K562 (cell line): Measurements from ENCODE around the gene RNU6-9. TPM values are rescaled to one million over a fixed set of nuclear protein-coding genes. Genes with fewer than 3 reads are reported as not detected.

Experiments
- BDP1 ChIP-seq: IDR thresholded peaks from 3 replicates; pipeline ENCODE4 v1.6.1; 2011; ENCODE audit not compliant: insufficient read length, insufficient read depth
- BRD9 ChIP-seq: fragments of 450-650 bp; IDR thresholded peaks from 2 replicates; pipeline ENCODE4 v1.6.1; 2018; ENCODE audit warnings: low read depth; ENCODE audit not compliant: partially characterized antibody
- DMBX1 ChIP-seq: fragments of 250-450 bp; sonication (Bioruptor Pico); IDR thresholded peaks from 2 replicates; pipeline ENCODE4 v1.8.0; 2022; ENCODE audit warnings: inconsistent platforms, mild to moderate bottlenecking, moderate library complexity, borderline replicate concordance
- E2F6 ChIP-seq, 2 experiments: IDR thresholded peaks; 2 replicates each; pipeline ENCODE4 v1.6.1; 2011; ENCODE audit warnings: borderline replicate concordance in 1 of 2, control low read depth in 1 of 2, low read depth in 1 of 2, low read length in 1 of 2, mild to moderate bottlenecking in 1 of 2, mixed read lengths in 1 of 2, moderate library complexity in 1 of 2; ENCODE audit not compliant: insufficient read depth in 1 of 2, insufficient read length in 1 of 2, poor library complexity in 1 of 2, severe bottlenecking in 1 of 2; ENCODE audit errors: extremely low read depth in 1 of 2
- HMG20A ChIP-seq: fragments of 450-650 bp; formaldehyde crosslinking; conservative IDR thresholded peaks from 2 replicates; pipeline ENCODE4 v1.4.0; 2020; ENCODE audit warnings: mild to moderate bottlenecking, mixed read lengths
- ID3 ChIP-seq, 2 experiments: fragments of 250-450 bp in 1 of 2; fragments of 450-650 bp in 1 of 2; sonication (Bioruptor Pico) in 1 of 2; IDR thresholded peaks; 2 replicates each; pipeline versions ENCODE4 v1.6.1 to v1.8.0; 2016 to 2021; ENCODE audit warnings: mild to moderate bottlenecking in 2 of 2, moderate library complexity in 2 of 2, missing compliant biosample characterization in 1 of 2, missing genetic modification characterization in 1 of 2
- KDM4B ChIP-seq, 2 experiments: fragments of 450-650 bp in 1 of 2; sonication (generic) in 1 of 2; IDR thresholded peaks; 2 replicates each; pipeline ENCODE4 v1.6.1; 2016 to 2017; ENCODE audit warnings: borderline replicate concordance in 2 of 2, antibody characterized with exemption in 1 of 2, low read depth in 1 of 2, mild to moderate bottlenecking in 1 of 2
- LEF1 ChIP-seq: fragments of 450-650 bp; IDR thresholded peaks from 2 replicates; pipeline ENCODE4 v1.6.1; 2016; ENCODE audit warnings: mild to moderate bottlenecking
- MAZ ChIP-seq, 2 experiments: fragments of 450-650 bp in 1 of 2; sonication (generic) in 1 of 2; formaldehyde crosslinking; IDR thresholded peaks in 1 of 2; conservative IDR thresholded peaks in 1 of 2; 2 replicates each; pipeline versions ENCODE4 v1.4.0 to v1.5.0; 2020; ENCODE audit warnings: mild to moderate bottlenecking in 1 of 2, missing genetic modification reagents in 1 of 2
- MBD2 ChIP-seq: sonication (generic); IDR thresholded peaks from 2 replicates; pipeline ENCODE4 v1.6.1; 2016; ENCODE audit warnings: low read depth, borderline replicate concordance
- MLLT1 ChIP-seq, 2 experiments: fragments of 450-650 bp; IDR thresholded peaks; 2 replicates each; pipeline ENCODE4 v1.6.1; 2016
- NFRKB ChIP-seq: fragments of 450-650 bp; IDR thresholded peaks from 2 replicates; pipeline ENCODE4 v1.6.1; 2016; ENCODE audit warnings: low read depth
- POLR2A ChIP-seq: fragments of 450-650 bp; conservative IDR thresholded peaks from 2 replicates; pipeline ENCODE4 v1.6.1; 2016
- SMARCA4 ChIP-seq: fragments of 450-650 bp; IDR thresholded peaks from 2 replicates; pipeline ENCODE4 v1.6.1; 2016
- SOX6 ChIP-seq: fragments of 450-650 bp; IDR thresholded peaks from 2 replicates; pipeline ENCODE4 v1.6.1; 2014; ENCODE audit warnings: mild to moderate bottlenecking
- ZEB2 ChIP-seq: fragments of 450-650 bp; IDR thresholded peaks from 2 replicates; pipeline ENCODE4 v1.6.1; 2016
- ZNF133 ChIP-seq: fragments of 250-450 bp; sonication (Bioruptor Pico); IDR thresholded peaks from 2 replicates; pipeline ENCODE4 v1.4.0; 2020; ENCODE audit warnings: mild to moderate bottlenecking
- ZNF354B ChIP-seq: fragments of 250-450 bp; sonication (Bioruptor Pico); IDR thresholded peaks from 2 replicates; pipeline ENCODE4 v1.4.0; 2020
- ZNF75A ChIP-seq: fragments of 450-650 bp; formaldehyde crosslinking; IDR thresholded peaks from 2 replicates; pipeline ENCODE4 v1.4.0; 2020; ENCODE audit warnings: mild to moderate bottlenecking
- ZNF780A ChIP-seq: fragments of 250-450 bp; sonication (Bioruptor Pico); IDR thresholded peaks from 2 replicates; pipeline ENCODE4 v1.5.0; 2021; ENCODE audit warnings: mild to moderate bottlenecking
- polyA plus RNA-seq, 8 experiments: library from polyadenylated mRNA; depleted of rRNA in 4 of 8; stranded (reverse) in 5 of 8; unstranded in 3 of 8; fragments of >200 nt; fragmentation: Nextera tagmentation in 2 of 8; fragmentation: Illumina TruSeq in 1 of 8; extraction: Ambion mirVana in 2 of 8; extraction: Trizol in 1 of 8; gene quantifications; 2 replicates each; pipeline versions ENCODE4 v1.2.1 to v1.2.3, GENCODE V29; 2011 to 2014; ENCODE audit warnings: inconsistent platforms in 1 of 8, missing spikeins in 1 of 8
- total RNA-seq, 7 experiments: library from RNA; depleted of rRNA in 6 of 7; stranded (reverse); fragments of >200 nt in 6 of 7; fragmentation: Illumina TruSeq in 2 of 7; extraction: Trizol in 2 of 7; gene quantifications; 2 replicates each; pipeline versions ENCODE4 v1.2.1 to v1.2.3, GENCODE V29; 2011 to 2021; ENCODE audit warnings: low replicate concordance in 1 of 7
- TF ChIP-seq, protein P1 (sequence below), 3 experiments: IDR thresholded peaks in 2 of 3; conservative IDR thresholded peaks in 1 of 3; 2 replicates each; pipeline ENCODE4 v1.5.1; 2011 to 2012; ENCODE audit warnings: low read length in 3 of 3, mild to moderate bottlenecking in 3 of 3, control low read depth in 2 of 3, improper control_type of control experiment in 1 of 3, inconsistent platforms in 1 of 3, low read depth in 1 of 3, mixed read lengths in 1 of 3, moderate library complexity in 1 of 3; ENCODE audit not compliant: insufficient read depth in 2 of 3
- TF ChIP-seq, protein P2 (sequence below): fragments of 450-650 bp; IDR thresholded peaks from 2 replicates; pipeline ENCODE4 v1.6.1; 2016; ENCODE audit warnings: mild to moderate bottlenecking

The RNU6-9 gene
- total and polyA plus RNA-seq, 9 of the 15 experiments (the other 6 are each of a cell fraction or from before 2014, with no cell fraction given) = not detected

DNA sequence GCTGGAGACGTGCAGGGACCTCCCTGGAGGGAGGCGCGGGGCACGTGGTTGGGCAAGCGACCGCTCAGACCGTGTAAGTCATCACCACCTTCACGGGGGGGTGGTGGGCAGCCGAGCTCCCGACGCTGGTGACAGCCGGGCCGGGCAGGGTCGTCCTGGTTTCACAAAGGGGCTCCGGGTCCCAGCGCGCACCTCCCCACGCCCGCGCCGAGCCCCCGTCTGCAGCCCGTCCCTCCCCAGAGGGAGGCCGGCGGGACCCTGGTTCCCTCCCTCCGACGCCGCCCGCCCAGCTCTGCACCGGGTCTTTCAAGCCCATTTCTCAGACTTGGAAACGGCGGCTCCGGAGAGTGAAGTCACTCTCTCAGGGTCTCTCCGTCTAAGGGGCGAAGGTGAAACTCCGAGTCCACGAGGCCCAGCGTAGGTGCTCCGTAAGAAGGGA lies 31.8 kb downstream of the RNU6-9 start (continued):
- TF ChIP-seq, protein P1, sequence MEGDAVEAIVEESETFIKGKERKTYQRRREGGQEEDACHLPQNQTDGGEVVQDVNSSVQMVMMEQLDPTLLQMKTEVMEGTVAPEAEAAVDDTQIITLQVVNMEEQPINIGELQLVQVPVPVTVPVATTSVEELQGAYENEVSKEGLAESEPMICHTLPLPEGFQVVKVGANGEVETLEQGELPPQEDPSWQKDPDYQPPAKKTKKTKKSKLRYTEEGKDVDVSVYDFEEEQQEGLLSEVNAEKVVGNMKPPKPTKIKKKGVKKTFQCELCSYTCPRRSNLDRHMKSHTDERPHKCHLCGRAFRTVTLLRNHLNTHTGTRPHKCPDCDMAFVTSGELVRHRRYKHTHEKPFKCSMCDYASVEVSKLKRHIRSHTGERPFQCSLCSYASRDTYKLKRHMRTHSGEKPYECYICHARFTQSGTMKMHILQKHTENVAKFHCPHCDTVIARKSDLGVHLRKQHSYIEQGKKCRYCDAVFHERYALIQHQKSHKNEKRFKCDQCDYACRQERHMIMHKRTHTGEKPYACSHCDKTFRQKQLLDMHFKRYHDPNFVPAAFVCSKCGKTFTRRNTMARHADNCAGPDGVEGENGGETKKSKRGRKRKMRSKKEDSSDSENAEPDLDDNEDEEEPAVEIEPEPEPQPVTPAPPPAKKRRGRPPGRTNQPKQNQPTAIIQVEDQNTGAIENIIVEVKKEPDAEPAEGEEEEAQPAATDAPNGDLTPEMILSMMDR (IDR thresholded peaks at IDR 0.05 in 2 of 3, conservative IDR thresholded peaks at IDR 0.05 in 1 of 3; ENCODE audit: insufficient read depth in 2 of 3, low read depth in 1 of 3, low read length in 3 of 3) = no peak
- no peak for TF ChIP-seq MLLT1 (IDR thresholded peaks at IDR 0.05)
- no peak for TF ChIP-seq ZEB2
- no peak for TF ChIP-seq ZNF354B (CRISPR knock-in tag)
- peak in 1 of 2 experiments; percentile 6 for TF ChIP-seq E2F6 (IDR thresholded peaks at IDR 0.05; ENCODE audit: borderline replicate concordance in 1 of 2, extremely low read depth in 1 of 2, insufficient read depth in 1 of 2, insufficient read length in 1 of 2, low read depth in 1 of 2, low read length in 1 of 2, poor library complexity in 1 of 2, severe bottlenecking in 1 of 2)
- TF ChIP-seq ZNF75A (CRISPR knock-in tag) = no peak
- TF ChIP-seq BDP1 = no peak
- no peak for TF ChIP-seq ZNF133
- no peak for TF ChIP-seq HMG20A (CRISPR knock-in tag)
- TF ChIP-seq NFRKB = no peak; the same call in 1 of the 2 replicates
- 0 out of 2 replicates have a peak, but pooled peaks have one; percentile 49 for TF ChIP-seq POLR2A
- no peak for TF ChIP-seq SOX6
- TF ChIP-seq LEF1 = no peak
- no peak for TF ChIP-seq ZNF780A (CRISPR knock-in tag)
- TF ChIP-seq, protein P2, sequence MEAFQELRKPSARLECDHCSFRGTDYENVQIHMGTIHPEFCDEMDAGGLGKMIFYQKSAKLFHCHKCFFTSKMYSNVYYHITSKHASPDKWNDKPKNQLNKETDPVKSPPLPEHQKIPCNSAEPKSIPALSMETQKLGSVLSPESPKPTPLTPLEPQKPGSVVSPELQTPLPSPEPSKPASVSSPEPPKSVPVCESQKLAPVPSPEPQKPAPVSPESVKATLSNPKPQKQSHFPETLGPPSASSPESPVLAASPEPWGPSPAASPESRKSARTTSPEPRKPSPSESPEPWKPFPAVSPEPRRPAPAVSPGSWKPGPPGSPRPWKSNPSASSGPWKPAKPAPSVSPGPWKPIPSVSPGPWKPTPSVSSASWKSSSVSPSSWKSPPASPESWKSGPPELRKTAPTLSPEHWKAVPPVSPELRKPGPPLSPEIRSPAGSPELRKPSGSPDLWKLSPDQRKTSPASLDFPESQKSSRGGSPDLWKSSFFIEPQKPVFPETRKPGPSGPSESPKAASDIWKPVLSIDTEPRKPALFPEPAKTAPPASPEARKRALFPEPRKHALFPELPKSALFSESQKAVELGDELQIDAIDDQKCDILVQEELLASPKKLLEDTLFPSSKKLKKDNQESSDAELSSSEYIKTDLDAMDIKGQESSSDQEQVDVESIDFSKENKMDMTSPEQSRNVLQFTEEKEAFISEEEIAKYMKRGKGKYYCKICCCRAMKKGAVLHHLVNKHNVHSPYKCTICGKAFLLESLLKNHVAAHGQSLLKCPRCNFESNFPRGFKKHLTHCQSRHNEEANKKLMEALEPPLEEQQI = no peak
- no peak for TF ChIP-seq MBD2
- TF ChIP-seq DMBX1 (CRISPR knock-in tag) = peak; percentile 80
- TF ChIP-seq KDM4B (IDR thresholded peaks at IDR 0.05; ENCODE audit: borderline replicate concordance in 2 of 2, low read depth in 1 of 2) = 0 out of 4 replicates have a peak, but pooled peaks of 1 of the 2 experiments have one; percentile 10
- no peak for TF ChIP-seq SMARCA4
- no peak for TF ChIP-seq BRD9
- TF ChIP-seq MAZ (CRISPR knock-in tag; conservative IDR thresholded peaks at IDR 0.05 in 1 of 2, IDR thresholded peaks at IDR 0.05 in 1 of 2) = no peak; a peak in 2 of 4 replicates
- no peak for TF ChIP-seq ID3 (CRISPR knock-in tag; IDR thresholded peaks at IDR 0.05)
- TF ChIP-seq ID3 (tag; IDR thresholded peaks at IDR 0.05) = 0 out of 2 replicates have a peak, but pooled peaks have one; percentile 39
